RWPE1 (cell line): ENCODE data around the gene NIT2.

Source experiments
- CTCF ChIA-PET: fragments of 350-600 bp; sonication (Branson Sonifier 250); formaldehyde crosslinking; extraction: SDS; loops from one replicate; lab custom pipeline; 2021; lab: Yijun Ruan, JAX
- POLR2A ChIA-PET: fragments of 400-600 bp; formaldehyde crosslinking; extraction: SDS; loops from one replicate; lab custom pipeline; 2020; ENCODE audit warnings: antibody characterized with exemption; ENCODE audit not compliant: low non-redundant PET; lab: Yijun Ruan, JAX
- DNase-seq: peaks from one replicate; pipeline ENCODE4 v3.0.0; 2012; ENCODE audit warnings: low spot score
- H3K27ac ChIP-seq: fragments of 450-650 bp; 2 replicates; pipeline ENCODE4 v1.5.1; 2017
- CTCF ChIP-seq: fragments of 450-650 bp; conservative IDR thresholded peaks from 2 replicates; pipeline ENCODE4 v1.5.1; 2017; ENCODE audit warnings: low read depth, mild to moderate bottlenecking

NIT2 gene

GRCh38 chr3:100403362-100404249 is 69.0 kb downstream of the NIT2 start:
- DNase-seq, result no peak
- ChIA-PET POLR2A (interaction anchor here (0.7 kb wide), 2 partner anchors 21 to 152 kb away, joined by 4 to 9 read pairs; no protein-coding TSS in a partner anchor), CTCF (interaction anchor here (0.6 to 0.7 kb wide), 2 partner anchors 32 to 982 kb away, joined by 3 to 4 read pairs; no protein-coding TSS in a partner anchor)
- H3K27ac ChIP-seq, result no peak overlapping the region
- no peak for TF ChIP-seq CTCF

GRCh38 chr3:100404250-100404548 is 69.6 kb downstream of the NIT2 start:
- POLR2A ChIA-PET, result interaction anchor here (0.7 kb wide), 1 partner anchor 152 kb away, joined by 9 read pairs; no protein-coding TSS in a partner anchor
- H3K27ac ChIP-seq, result no peak overlapping the region
- TF ChIP-seq CTCF, result no peak
- CTCF ChIA-PET, result interaction anchor here (0.7 kb wide), 1 partner anchor 33 kb away, joined by 3 read pairs; no protein-coding TSS in a partner anchor
- DNase-seq, result no peak

GRCh38 chr3:100407164-100407563 is 72.6 kb downstream of the NIT2 start:
- CTCF ChIA-PET, result interaction anchor here (0.6 kb wide), 1 partner anchor 297 kb away, joined by 4 read pairs; no protein-coding TSS in a partner anchor
- POLR2A ChIA-PET, result no interaction called here
- TF ChIP-seq CTCF, result no peak

GRCh38 chr3:100407977-100408532 is 73.5 kb downstream of the NIT2 start:
- POLR2A ChIA-PET, result no interaction called here
- CTCF ChIA-PET, result interaction anchor here (0.5 to 0.7 kb wide), 2 partner anchors 17 to 47 kb away, joined by 3 read pairs; no protein-coding TSS in a partner anchor
- no peak overlapping the region for H3K27ac ChIP-seq
- DNase-seq, result no peak
- no peak for TF ChIP-seq CTCF

More at GRCh38 chr3:100407164-100407563, 72.6 kb downstream of the NIT2 start:
- no peak overlapping the region for H3K27ac ChIP-seq
- no peak for DNase-seq
